ENCODE results near the gene TMPRSS7. TPM values are rescaled to one million over a fixed set of nuclear protein-coding genes. Genes with fewer than 3 reads are reported as not detected.
"Not testable (repeated sequence)": the region's sequence is repeated elsewhere in the genome, so short reads cannot be mapped to it uniquely, and the experiment has no call there.

TMPRSS7 gene
- total RNA-seq, 1 donor from 2014 or later = not detected

- DNase-seq (ENCODE audit: low read depth, low spot score) = no peak
Observed at GRCh38 chr3:112059497-112059896, 25.0 kb downstream of the TMPRSS7 start.

GRCh38 chr3:112061152-112061551 is 26.6 kb downstream of the TMPRSS7 start:
- DNase-seq (ENCODE audit: low read depth, low spot score) = no peak

- DNase-seq (ENCODE audit: low read depth, low spot score) = not testable (repeated sequence)
Observed at GRCh38 chr3:112072387-112073060, 38.0 kb downstream of the TMPRSS7 start.

DNA sequence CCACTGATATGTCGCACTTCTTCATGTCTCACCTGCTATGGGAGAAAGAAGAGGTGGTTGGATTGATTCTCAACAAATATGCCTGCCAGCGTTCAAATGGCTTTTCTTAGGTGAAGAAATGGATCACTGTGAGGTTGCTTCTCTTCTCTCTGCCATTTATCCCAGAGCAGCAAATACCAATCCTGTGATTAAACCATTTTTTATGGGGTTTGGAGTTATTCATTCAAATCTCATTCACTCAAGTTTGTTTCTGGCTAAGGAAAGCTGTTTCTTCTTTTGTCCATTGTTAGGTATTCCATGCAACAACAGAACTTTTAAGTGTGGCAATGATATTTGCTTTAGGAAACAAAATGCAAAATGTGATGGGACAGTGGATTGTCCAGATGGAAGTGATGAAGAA is 39.5 kb downstream of the TMPRSS7 start:
- DNase-seq (ENCODE audit: low read depth, low spot score) = no peak

- peak; percentile 67 for DNase-seq (ENCODE audit: low read depth, low spot score)
Observed at GRCh38 chr3:112074616-112075497, 40.3 kb downstream of the TMPRSS7 start.

GRCh38 chr3:112078125-112079083 is 43.9 kb downstream of the TMPRSS7 start:
- DNase-seq (ENCODE audit: low read depth, low spot score) = no peak

DNA sequence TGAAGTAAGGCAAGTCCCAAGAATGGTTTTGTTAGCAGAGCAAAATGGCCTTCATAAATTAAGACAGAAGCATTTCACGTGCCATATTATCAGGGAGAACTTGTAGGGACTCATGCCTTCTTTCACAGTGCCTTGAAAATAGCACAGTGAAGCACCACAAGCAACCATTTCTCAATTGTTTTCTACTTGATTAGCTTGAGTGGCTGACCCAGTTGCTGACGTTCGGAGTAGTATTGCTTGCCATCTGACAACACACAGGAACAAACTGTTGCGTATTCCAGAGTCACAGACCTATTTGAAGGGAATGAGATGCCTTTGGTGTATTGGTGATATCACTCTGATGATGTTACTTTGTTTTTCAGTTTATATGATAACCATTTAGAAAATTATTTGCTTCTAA is 48.7 kb downstream of the TMPRSS7 start:
- no peak for DNase-seq (ENCODE audit: low read depth, low spot score)

- DNase-seq (ENCODE audit: low read depth, low spot score) = no peak
Observed at GRCh38 chr3:112084980-112085705, 50.6 kb downstream of the TMPRSS7 start.

DNA sequence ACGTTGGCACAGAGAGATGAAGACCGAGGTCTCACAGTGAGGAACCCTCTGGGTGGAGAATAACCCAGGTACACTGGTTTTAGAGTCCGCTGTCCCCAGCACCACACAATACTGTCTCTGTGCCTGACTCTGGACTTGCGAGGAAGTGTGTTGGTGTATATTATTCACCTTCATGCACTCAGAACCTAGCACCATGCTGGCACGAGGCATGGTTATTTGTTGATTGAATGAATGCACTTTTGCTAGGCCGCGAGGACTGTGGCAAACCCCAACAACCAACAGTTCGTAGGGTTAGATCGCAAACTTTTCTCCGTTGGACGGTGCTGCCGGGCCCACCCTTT is 51.2 kb downstream of the TMPRSS7 start:
- DNase-seq (ENCODE audit: low read depth, low spot score) = no peak

GRCh38 chr3:112086076-112086854 is 51.7 kb downstream of the TMPRSS7 start, which contains the start of gene C3orf52:
Gene C3orf52 (plus strand): TSS chr3:112086389. CDS start chr3:112086408, 19 bp downstream.
- DNase-seq (ENCODE audit: low read depth, low spot score) = peak; percentile 35

DNA sequence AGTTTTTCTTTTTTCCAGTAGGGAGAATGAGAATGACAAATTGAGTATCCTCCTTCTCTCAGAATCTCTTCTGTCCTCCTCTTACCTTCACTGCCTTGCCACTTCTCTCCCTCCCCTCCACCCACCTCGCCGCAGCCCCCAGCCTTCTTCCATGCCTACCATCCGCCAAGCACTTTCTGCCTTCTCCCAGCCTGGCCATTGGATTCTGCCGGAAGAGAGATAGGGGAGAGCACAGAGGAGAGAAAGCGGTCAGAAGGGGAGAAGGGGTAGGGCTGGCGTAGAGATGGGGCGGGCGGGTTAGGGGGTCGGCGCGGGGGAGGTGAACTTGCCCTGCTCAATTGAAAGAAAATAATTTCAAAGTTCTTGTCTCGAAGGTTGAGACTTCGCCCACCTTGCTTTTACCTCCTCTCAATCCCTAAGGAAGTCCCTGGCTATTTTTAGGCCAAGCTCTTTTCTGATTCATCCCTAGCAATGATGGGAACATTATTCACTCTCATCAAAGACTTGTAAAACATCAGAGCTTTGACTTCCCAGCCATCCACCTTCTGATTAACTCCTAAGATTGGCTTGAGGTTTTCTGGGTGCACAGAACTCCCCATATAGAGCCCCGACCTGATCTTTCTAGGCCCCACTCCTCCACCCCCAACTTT is 52.5 kb downstream of the TMPRSS7 start:
- no peak for DNase-seq (ENCODE audit: low read depth, low spot score)

- no peak for DNase-seq (ENCODE audit: low read depth, low spot score)
Observed at GRCh38 chr3:112087746-112088145, 53.2 kb downstream of the TMPRSS7 start.

DNA sequence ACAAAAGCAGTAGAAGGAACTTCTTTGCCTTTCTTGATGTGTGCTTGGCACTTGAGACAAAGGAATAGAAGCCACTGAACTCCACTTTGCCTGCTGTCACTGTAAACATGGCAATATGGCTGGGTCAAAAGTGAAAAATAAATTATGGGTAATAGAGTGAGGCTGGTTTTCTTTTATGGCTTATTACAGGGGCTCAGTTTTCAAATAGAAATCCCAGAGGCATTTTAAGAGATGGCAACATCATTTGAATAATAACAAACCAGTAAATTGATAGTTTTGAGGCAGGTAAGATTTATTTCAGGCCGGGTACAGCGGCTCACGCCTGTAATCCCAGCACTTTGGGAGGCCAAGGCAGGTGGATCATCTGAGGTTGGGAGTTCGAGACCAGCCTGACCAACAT is 54.4 kb downstream of the TMPRSS7 start:
- no peak for DNase-seq (ENCODE audit: low read depth, low spot score)

GRCh38 chr3:112089956-112090886 is 55.7 kb downstream of the TMPRSS7 start:
- no peak for DNase-seq (ENCODE audit: low read depth, low spot score)

GRCh38 chr3:112090887-112091586 is 56.5 kb downstream of the TMPRSS7 start:
- DNase-seq (ENCODE audit: low read depth, low spot score) = no peak

GRCh38 chr3:112092496-112093179 is 58.1 kb downstream of the TMPRSS7 start:
- DNase-seq (ENCODE audit: low read depth, low spot score) = no peak

- no peak for DNase-seq (ENCODE audit: low read depth, low spot score)
Observed at GRCh38 chr3:112093180-112093522, 58.6 kb downstream of the TMPRSS7 start.
